GM19328 (cell line): ENCODE data around the gene TLX1.

Experiments used
- ATAC-seq: cut with Tn5 transposase; IDR thresholded peaks from one replicate; pipeline ENCODE4 v1.9.1; 2021; ENCODE audit warnings: mild to moderate bottlenecking, moderate library complexity; ENCODE audit not compliant: unreplicated experiment

The TLX1 gene

DNA sequence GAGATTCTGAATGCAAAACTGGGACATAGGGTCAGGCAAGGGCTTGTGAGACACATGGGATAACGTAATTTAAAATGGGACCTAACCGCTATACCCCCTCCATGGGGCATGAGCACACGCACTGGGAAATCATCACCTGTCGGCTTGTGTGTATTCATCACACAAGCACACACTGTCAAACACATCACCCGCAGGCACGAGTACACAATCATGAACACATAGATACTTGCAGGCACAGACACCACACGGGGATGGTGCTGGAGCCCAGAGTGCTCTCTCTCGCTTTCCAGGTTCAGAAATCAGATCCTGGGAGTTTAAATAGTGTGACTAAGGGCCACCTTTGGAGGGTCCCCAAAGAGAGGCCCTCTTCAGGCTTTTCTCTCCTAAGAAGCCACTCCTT lies 19.6 kb upstream of the TLX1 start:
- ATAC-seq: no peak

DNA sequence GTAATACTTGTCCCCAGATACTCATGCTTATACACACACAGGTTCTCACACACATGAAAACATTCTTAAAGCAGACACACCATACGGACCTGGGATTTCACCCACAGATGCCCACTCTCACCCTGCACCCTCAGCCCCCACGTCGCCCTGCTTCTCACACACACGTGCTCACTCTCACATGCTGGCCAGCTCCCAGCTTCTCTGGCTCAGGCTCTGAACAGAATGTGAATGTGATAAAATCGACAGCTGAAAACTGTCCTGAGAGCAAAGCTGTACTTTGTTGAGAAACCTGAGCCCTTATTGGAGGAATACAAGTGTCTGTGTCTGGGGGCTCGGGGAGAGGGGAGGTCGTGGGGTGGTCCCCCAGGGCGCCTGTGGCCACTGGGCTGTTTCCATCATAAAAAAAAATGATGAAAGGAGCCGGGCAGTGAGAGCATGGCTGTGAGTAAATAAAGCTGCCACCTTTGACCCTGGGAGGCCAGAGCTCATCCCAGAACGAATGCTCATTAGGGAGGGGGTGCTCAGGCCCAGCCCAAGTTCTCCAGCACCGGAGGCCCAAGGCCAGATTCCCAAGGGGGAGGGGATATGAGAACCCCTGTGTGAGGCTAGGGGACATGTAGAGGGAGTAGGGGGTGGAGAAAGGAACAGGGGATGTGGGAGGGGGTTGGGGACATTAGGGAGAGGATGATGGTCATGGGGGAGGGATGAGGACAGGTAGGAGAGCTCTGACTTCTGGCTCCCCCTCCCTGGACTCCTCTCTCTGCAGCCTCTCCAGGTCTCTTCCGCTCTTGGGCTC lies 18.1 kb upstream of the TLX1 start:
- no peak for ATAC-seq

DNA sequence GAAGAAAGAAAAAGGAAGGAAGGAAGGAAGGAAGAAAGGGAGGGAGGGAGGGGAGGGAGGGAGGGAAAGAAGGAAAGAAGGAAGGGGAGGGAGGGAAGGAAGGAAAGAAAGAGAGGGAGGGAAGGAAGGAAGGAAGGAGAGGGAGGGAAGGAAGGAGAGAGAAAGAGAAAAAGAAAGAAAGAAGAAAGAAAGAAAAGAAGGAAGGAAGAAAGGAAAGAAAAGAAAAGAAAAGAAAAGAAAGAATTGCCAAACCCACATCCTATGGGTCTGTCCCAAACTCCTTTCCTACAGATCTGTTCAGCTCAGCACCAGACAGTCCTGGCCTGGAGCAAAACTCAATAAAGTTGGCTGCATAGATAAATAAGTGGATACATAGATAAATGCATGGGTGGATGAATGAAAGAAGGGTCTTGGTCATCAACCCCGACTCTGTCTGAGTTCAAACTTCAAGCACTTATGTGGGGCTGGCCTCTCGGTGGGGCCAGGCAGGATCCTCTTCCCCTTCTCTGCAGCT lies 17.2 kb upstream of the TLX1 start:
- no peak for ATAC-seq

DNA sequence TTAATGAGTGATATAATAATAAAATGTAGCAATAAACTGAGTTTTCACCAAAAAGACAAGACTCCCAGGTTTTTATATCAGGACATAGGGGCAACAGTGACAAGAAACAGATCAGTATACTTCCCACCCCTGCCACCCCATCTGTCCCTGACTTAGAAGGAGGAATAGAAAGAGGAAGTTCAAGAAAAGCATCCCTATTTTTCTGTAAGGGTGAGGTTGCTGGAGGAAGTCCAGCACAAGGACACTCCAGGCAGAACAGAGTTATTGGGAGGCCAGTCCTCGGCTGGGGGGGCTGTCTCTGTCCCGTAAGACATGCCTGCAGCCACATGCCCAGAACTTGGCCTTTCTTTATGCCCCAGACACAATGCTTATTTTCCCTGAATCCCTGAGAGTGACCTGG lies 16.5 kb upstream of the TLX1 start:
- no peak for ATAC-seq

DNA sequence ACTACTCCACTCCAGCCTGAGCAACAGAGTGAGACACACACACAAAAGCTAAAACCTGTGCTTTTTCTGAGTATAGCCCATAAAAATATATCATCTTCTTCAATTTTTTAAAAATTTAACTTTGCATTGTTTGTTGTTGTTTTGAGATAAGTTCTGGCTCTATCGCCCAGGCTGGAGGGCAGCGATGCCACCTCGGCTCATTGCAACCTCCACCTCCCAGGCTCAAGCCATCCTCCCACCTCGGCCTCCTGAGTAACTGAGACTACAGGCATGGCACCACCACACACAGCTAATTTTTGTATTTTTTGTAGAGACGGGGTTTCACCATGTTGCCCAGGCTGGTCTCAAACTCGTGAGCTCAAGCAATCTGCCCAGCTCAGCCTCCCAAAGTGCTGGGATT lies 14.3 kb upstream of the TLX1 start:
- no peak for ATAC-seq

DNA sequence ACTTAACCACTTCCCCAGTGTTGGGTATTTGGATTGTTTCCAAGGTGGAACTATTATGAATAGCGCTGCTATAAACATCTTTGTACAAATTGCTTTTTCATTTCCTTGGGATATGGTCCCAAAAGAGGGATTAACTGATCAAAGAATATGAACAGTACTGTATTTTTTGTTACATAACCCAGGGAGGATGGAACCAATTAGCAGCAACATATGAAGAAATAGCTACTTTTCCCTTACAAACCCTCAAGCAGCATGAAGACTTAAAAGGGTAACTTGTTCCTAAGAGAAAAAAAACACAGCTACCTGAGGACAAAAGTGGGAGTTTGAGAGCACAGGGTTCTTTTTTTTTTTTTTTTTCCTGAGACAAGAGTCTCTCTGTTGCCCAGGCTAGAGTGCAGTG lies 13.1 kb upstream of the TLX1 start:
- ATAC-seq: no peak

DNA sequence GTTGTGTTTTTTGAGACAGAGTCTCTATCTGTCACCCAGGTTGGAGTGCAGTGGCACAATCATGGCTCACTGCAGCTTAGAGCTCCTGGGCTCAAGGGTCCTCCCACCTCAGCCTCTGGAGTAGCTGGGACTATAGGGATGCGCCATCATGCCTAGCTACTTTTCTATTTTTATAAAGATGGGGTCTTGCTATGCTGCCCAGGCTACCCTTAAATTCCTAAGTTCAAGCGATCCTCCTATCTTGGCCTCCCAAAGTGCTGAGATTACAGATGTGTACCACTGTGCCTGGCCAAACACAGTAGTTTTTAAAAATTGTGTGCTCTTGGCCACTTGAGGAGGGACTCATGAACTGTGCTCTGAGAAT lies 10.6 kb upstream of the TLX1 start:
- ATAC-seq: no peak

DNA sequence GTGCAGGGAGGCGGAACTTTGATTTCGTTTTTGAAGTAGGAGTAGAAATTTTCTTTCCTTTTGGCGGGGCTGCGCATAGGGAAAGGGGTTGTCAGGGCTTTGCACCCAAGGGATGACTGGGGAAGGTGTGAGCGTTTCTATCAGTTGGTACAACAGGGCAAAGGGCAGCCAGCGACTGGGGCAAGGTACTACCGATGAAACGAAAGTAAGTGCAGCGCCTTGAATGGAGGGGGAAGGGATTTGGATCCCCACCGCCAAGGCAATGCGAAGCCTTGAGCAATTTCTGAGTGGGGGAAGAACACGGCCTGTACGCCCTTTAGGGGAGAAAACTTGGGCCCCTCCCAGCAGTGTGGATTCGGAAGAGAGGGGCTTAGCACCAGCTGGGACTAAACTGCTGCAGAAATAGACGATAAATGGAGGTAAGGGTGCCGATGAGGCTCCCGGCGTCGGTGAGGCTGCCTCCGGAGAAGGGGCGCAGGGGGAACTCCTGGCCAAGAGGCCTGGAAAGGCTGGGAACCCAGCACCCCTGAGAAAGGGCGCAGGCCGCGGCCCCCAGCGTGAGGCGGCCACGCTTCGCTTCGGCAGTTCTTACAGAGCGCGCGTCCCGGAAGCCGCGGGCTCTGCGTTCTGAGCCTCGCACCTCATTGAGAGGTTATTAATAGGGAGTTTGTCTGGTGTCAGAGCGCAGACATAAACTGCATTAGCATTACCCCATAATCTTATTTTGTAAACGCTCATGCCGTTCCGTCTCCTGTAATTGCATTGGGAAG lies 10.0 kb upstream of the TLX1 start:
- ATAC-seq: no peak

DNA sequence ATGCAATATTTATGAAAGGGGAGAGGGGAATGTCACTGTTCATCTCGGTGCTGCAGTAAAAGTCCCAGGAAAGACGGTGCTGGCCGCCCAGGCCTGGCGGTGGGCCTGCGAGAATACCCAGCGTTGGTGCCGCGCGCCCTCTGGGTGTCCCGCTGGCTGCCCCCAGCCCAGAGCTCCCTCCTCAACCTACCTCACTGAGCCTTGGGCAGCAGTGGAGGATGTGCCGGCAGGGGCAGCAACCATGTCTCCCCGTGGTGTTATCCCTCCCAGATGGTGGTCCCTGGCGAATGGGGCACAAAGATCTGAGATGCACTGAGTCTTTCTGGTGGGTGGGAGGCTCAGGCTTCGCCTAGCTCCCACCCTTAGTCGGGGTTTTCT lies 9.5 kb upstream of the TLX1 start:
- no peak for ATAC-seq

DNA sequence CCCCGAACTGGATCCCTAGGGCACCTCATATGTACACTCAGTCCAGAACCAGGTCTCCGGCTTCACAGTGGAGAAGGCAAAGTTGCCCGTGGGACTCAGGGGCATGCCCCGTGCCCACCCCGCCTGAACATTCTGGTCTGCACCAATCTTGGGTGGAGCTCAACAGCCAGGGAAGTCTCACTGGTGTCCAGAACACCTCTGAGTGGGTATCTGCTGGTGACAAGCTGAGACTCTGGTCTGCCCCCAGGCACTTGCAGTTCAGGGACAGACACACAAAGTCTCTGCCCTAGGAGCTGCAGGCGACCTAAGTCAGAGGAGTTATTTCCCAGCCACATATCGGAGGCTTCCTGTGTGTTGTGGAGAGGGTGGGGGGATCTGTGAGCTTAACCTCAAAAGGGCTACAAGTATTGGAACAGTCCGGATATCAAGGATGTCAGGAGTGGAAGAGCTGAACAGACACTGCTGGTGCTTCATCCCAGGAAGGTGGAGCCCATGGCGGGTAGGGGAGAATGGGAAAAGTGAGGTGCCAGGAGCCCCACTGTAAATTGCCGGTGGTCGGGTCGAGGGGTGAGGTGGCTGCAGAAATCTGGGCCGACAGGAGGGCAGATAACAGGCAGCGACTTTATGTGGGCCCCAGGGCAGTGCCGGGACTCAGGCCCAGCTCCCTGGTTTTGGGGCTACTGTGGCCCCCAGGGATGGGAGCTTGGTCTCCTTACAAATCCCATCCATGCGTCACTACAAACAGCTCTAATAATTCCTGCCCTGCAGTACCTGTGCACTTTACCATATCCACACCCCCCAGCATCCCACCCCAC lies 8.6 kb upstream of the TLX1 start:
- ATAC-seq: no peak

DNA sequence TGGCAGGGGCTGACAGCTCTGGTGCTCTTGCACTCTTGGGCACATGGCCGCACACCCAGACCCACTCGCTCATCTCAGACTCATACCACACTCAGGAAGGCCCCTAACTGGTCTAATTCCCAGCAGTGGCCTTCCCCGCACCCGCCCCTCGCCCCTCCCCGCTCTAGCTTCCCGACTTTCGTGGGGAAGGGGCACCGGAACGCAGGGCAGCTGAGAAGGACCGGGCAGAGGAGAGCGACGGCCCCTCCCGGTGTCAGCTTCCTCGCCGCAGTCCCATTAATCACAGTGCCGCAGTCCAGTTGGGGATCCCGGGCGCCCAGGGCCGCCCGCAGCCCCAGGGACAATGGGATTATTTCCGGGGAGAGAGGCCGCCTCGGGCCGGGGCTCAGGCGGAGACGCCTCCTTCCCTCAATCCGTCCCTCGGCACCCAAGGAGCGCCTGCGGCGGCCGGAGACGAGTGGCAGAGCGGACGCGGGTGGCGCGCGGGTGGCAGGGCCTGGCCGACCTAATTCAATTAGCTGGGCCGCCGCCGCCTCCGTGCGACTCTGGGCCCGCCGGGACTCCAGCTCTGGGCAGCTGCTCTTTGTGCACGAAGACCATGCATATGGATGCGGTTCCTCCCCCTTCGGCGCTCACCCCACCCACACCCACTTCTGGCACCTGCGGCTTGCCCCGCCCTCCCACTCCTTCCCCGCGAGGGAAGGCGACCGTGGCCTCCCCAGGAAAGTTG lies 7.8 kb upstream of the TLX1 start:
- no peak for ATAC-seq

DNA sequence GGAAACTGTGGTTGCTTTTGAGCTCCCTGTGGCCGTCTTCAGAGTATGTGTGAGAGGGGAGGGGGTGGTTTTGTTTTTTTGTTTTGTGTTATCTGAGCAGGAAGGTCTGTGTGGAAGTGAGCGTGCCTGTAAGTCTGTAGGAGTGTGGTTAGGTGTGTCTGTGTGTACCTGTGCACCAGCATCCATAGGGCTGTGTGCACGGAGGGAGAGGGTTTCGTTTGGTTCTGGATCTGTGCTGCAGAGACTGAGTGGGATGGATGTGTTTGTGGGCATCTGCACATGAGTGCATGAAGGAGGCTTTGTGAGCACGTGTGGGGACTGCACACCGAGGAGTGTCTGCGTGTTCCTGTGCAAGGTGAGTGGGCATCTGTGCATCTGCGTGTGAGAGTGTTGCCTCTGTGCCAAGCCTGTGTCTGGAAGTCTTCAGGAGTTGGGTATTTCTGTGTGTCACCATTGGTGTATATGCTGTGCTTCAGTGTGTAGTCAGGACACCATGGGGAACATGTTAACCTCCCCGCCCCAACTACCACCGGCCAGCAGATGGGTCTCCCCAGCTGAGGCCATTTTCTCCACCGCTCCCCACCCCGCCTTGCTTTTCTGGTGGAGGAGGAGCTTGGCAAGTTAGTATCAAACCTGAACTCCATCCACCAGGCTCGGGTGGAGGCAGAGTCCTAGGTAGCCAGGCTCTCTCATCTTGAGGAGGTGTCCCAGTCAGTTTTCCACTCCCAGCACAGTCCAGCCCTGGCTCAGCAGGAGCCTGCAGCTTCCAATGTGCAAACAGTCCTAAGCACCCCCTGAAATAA lies 7.1 kb upstream of the TLX1 start:
- ATAC-seq: no peak

DNA sequence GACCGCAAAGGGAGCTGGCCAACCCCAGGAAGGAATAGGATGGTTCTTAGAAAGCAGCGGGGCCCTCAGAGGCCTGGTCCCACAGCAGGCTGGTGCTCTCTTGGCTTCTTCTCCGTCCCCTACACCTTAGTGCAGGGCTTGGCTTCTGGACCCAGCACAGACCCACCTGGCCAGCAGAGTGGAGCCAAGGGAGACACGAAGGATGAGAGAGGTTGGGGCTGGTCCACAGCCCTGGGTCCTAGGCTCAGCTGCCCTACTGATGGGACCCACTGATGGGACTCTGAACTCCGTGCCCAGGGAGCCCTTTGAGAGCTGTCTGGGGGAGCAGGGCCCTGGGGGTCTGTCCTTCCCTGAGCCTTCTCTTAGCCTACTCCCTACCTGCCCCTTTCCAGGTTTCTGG lies 6.2 kb upstream of the TLX1 start:
- no peak for ATAC-seq

DNA sequence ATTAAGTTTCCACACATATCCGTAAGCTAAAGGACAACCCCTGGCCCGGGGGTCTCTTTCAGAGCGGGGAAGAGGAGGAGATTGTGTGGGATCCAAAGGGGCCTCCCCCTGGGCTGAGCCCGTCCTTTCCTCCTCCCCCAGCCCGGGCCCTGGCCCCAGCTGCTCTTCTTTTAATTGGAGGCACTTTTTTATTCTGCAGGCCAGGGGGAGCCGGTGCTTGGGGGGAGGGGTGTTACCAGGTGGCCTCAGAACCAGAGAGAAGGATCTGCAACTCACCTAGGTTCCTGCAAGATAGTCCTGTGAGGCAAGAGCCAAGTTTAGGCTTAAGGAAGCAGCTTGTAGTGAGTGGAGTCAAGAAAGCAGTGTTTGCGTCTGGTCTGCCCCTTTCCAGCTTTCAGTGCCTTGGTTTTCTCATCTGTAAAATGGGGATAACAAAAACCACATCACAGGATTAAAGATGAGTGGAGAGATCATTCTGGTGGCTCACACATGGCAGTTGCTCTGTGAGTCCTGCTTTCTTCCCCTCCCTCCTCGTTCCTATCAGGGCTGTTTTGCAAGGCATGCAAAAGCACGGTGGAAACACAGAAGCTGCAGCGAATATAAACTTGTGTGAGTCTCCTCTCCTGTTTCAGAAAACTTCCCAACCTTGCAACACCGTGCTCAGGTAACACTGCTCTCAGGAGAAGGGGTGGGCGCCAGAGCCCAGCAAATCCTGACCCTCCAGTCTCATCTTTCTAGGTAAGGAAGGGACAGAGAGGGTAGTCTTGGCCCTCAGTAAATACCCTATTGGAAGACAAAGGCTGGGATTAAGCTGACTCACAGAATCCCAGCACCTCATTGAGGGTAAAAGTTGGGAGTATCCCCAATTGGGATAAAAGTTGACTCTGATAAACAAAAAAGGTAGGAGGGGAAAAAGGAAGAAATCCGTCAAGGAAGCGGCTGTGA lies 4.1 kb upstream of the TLX1 start:
- ATAC-seq: no peak

DNA sequence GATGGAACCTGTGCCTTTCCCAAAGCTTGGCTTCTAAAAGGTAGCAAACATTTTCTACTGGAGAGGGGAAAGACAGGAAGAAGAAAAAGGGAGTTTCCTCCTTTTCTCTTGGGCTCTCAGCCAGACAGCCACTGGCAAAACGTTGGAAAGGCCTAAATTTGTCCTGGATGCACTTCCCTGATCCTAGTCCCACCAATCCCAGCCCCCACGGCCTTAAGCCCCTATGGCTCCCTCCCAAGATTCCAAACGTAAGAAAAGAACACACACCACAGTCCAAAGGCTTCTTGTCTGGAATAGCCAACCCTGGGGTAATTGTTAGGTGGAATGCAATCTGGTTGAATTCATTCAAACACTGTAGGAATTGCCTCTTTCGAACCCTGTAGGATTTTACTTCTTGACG lies 959 bp upstream of the TLX1 start:
- ATAC-seq: no peak

DNA sequence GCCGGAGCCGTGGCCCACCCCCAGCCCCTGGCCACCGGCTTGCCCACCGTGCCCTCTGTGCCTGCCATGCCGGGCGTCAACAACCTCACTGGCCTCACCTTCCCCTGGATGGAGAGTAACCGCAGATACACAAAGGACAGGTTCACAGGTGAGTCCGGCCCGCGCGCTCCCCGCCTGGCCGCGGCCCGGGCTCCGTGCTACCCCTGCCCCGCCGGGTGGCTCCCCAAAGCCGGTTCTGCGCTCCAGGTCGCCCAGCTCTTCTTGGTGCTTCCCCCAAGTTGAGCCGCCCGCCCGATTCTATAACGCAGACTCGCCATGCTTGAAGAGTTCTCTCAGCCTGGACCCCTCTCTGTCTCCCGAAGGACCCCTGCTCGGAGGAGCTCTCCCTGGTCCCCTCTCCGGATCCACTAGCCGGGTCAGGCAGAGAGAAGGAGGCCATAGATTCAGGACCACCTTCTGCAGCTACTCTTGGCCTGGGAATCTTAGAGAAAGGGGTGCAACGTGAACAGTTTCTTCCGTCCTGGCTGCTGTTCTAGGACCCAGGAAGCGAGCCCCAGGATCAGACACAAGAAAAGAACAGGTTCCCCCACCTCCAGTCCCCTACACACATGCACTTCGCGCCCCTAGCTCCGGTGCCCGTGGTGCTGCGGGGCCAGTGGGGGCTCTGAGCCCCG lies 999 bp downstream of the TLX1 start:
- no peak for ATAC-seq

DNA sequence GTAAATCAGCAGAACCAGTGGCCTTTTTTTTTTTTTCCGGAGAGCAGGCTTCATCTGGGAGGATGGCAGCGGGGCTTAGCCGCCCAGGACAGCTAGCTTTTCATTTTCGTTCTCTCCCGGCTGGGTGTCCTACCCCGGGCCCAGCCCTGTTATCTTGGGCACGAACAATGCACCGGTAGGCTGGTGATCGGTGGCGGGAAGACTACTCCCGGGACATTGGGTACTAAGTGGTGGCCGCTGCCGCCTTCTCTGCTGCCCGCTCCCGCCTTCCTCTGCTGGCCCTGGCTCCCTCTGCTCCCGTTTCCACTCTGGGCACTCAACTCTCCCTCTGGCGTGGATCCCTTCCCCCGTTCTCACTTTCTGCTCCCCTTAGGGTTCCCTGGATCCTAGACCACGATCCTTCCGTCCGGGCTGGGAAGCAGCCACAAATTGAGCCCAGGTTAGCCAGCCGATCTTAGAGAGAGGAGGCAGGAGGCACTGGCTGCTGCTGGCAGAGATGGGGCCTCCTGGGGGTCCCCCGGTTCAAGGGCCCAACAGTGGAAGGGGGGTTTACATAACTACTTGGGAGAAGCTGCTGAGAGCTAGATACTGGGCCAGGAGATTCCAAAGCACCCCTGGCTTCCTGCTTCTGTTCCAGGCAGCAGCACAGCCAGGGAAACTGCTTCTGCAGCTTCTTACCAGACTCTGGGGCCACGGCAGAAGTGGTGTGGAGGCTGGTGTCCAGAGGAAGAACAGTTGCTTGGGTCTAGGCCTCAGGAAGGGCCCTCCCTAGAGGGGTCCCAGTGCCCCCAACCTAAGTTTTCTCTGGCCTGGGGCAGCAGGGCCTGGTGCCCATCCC lies 1.8 kb downstream of the TLX1 start:
- ATAC-seq: no peak
